Measurements from ENCODE around the gene CRACR2B.
A peak's percentile ranks its signal among the peaks of the same experiment; 100 is the strongest.

Gene CRACR2B

DNA sequence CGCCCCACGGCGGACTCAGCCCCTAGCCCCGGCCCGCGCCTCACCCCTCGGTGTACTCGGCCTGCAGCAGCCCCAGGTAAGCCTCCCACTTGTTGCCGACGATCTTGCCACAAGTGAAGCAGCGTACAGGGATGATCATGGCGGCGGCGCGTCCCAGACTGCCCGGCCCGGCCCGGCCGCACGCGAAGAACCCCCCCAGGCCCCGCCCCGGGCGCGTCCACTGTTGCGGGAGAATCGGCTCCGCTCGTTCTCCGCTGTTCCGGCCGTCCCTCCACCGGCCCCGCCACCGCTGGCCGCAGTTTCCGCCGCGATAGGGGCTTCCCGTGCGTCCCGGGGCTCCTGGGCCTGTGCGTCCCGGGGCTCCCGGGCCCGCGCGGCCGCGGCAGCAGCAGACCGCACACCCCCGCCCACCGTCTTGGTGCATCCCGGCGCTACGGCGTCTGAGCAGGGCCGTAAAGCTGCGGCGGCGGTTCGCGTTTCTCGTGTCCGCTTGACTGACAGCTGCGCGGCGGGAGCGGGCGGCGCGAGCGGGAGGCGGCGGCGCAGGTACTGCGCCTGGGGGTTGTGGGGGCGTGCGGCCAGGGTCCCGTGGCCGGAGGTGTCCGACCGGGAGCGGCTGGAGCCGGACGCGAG lies 14.8 kb downstream of the CRACR2B start, which contains the start of the genes POLR2L and TSPAN4 (continued):
- TF ChIP-seq ZNF558 (tag by site-specific recombination; IDR thresholded peaks at IDR 0.05): no peak
- TF ChIP-seq CTCF (tag by site-specific recombination; IDR thresholded peaks at IDR 0.05): no peak
- no peak for TF ChIP-seq ZNF623 (tag by site-specific recombination; IDR thresholded peaks at IDR 0.05)
- no peak for TF ChIP-seq ZIC2 (tag by site-specific recombination; IDR thresholded peaks at IDR 0.05)
- peak; percentile 51; the same call in 1 of the 2 replicates for TF ChIP-seq SCRT1 (tag by site-specific recombination; IDR thresholded peaks at IDR 0.05; ENCODE audit: borderline replicate concordance)
- no peak for TF ChIP-seq HIC1 (tag by site-specific recombination; IDR thresholded peaks at IDR 0.05)
- no peak for TF ChIP-seq ZNF223 (tag by site-specific recombination; IDR thresholded peaks at IDR 0.05)
- TF ChIP-seq ZNF777 (tag by site-specific recombination; IDR thresholded peaks at IDR 0.05; ENCODE audit: borderline replicate concordance): no peak
- no peak for TF ChIP-seq ZNF335 (tag by site-specific recombination; conservative IDR thresholded peaks at IDR 0.05)
- TF ChIP-seq PRDM6 (tag by site-specific recombination; IDR thresholded peaks at IDR 0.05): no peak
- no peak for TF ChIP-seq ZFP41 (tag by site-specific recombination; IDR thresholded peaks at IDR 0.05; ENCODE audit: borderline replicate concordance)
- no peak for TF ChIP-seq ZNF747 (tag by site-specific recombination; IDR thresholded peaks at IDR 0.05)
- TF ChIP-seq ZNF311 (tag by site-specific recombination; IDR thresholded peaks at IDR 0.05; ENCODE audit: borderline replicate concordance): no peak
- TF ChIP-seq, protein P1, sequence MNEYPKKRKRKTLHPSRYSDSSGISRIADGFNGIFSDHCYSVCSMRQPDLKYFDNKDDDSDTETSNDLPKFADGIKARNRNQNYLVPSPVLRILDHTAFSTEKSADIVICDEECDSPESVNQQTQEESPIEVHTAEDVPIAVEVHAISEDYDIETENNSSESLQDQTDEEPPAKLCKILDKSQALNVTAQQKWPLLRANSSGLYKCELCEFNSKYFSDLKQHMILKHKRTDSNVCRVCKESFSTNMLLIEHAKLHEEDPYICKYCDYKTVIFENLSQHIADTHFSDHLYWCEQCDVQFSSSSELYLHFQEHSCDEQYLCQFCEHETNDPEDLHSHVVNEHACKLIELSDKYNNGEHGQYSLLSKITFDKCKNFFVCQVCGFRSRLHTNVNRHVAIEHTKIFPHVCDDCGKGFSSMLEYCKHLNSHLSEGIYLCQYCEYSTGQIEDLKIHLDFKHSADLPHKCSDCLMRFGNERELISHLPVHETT (tag by site-specific recombination; IDR thresholded peaks at IDR 0.05): no peak
- TF ChIP-seq, protein P2, sequence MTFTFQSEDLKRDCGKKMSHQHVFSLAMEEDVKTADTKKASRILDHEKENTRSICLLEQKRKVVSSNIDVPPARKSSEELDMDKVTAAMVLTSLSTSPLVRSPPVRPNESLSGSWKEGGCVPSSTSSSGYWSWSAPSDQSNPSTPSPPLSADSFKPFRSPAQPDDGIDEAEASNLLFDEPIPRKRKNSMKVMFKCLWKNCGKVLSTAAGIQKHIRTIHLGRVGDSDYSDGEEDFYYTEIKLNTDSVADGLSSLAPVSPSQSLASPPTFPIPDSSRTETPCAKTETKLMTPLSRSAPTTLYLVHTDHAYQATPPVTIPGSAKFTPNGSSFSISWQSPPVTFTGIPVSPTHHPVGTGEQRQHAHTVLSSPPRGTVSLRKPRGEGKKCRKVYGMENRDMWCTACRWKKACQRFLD (tag by site-specific recombination; IDR thresholded peaks at IDR 0.05): no peak
- peak; percentile 96 for TF ChIP-seq SCRT2 (tag by site-specific recombination; IDR thresholded peaks at IDR 0.05)
- no peak for TF ChIP-seq ZFP3 (tag by site-specific recombination; IDR thresholded peaks at IDR 0.05; ENCODE audit: low read depth)
- no peak for TF ChIP-seq ZNF211 (tag by site-specific recombination; IDR thresholded peaks at IDR 0.05; ENCODE audit: low read depth)
- no peak for TF ChIP-seq ZNF610 (tag by site-specific recombination; IDR thresholded peaks at IDR 0.05; ENCODE audit: borderline replicate concordance)
- TF ChIP-seq ZNF366 (tag by site-specific recombination; conservative IDR thresholded peaks at IDR 0.05): no peak
- TF ChIP-seq GLI4 (tag by site-specific recombination; IDR thresholded peaks at IDR 0.05): no peak
- TF ChIP-seq ZNF48 (tag by site-specific recombination; IDR thresholded peaks at IDR 0.05): no peak
- no peak for TF ChIP-seq ZNF664 (tag by site-specific recombination; IDR thresholded peaks at IDR 0.05)
- TF ChIP-seq ZNF274 (IDR thresholded peaks at IDR 0.05; ENCODE audit: low read length): no peak
- TF ChIP-seq ZNF274 (tag by site-specific recombination; IDR thresholded peaks at IDR 0.05; ENCODE audit: borderline replicate concordance): no peak
- TF ChIP-seq, protein P3, sequence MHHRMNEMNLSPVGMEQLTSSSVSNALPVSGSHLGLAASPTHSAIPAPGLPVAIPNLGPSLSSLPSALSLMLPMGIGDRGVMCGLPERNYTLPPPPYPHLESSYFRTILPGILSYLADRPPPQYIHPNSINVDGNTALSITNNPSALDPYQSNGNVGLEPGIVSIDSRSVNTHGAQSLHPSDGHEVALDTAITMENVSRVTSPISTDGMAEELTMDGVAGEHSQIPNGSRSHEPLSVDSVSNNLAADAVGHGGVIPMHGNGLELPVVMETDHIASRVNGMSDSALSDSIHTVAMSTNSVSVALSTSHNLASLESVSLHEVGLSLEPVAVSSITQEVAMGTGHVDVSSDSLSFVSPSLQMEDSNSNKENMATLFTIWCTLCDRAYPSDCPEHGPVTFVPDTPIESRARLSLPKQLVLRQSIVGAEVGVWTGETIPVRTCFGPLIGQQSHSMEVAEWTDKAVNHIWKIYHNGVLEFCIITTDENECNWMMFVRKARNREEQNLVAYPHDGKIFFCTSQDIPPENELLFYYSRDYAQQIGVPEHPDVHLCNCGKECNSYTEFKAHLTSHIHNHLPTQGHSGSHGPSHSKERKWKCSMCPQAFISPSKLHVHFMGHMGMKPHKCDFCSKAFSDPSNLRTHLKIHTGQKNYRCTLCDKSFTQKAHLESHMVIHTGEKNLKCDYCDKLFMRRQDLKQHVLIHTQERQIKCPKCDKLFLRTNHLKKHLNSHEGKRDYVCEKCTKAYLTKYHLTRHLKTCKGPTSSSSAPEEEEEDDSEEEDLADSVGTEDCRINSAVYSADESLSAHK (tag by site-specific recombination; IDR thresholded peaks at IDR 0.05): no peak
- no peak for TF ChIP-seq ZNF202 (tag by site-specific recombination; IDR thresholded peaks at IDR 0.05; ENCODE audit: borderline replicate concordance)
- no peak for TF ChIP-seq ZSCAN4 (tag by site-specific recombination; IDR thresholded peaks at IDR 0.05)
- no peak for TF ChIP-seq ZBTB8A (tag by site-specific recombination; IDR thresholded peaks at IDR 0.05)

Measured in HEK293 (cell line).